ENCODE measurements around the gene ARPC3. TPM values are rescaled to one million over a fixed set of nuclear protein-coding genes. Genes with fewer than 3 reads are reported as not detected.

The ARPC3 gene
- total RNA-seq = 131 and 146 TPM in 2 replicates
- long read RNA-seq, transcript ARPC3-201 (7 exons, 1,014 nt) = major isoform, 108 of 115 reads
- long read RNA-seq, partial matches to known transcripts = 1 of 115 reads
- long read RNA-seq, other reads (novel, unspliced or antisense) = 6 of 115 reads

DNA sequence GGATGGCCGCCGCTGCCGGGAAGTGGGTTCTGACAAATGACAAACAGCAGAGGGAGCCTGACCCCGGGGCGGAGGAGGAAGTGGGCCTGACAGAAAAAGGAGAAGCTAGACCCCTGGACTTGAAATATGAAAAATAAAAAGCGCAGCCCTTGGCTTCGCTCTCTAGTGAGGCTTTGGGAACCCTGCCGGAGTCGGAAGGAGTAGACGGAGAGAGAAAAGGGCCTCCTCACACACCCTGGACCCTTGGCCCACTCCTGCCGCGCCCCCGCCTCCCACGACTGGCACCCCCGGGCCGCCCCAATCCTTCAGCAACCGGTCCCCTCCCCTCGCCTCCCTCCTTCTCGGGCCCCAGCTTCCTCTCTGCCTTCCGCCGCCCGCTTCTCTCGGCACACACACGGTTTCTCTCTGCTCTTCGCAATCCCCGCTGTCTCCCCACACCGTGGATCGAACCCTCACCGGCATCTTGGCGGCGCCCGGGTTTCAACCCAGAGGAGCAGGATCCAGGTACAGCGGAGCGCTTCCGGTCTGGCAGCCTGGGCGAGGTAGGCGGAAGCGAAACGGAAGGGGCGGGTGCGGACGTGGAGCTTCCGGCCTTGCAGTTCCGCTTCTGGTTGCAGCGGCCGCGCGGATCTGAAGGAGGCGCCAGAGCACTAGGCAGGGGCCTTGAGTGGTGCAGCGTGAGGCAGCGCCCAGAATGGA lies at the start of gene ARPC3:
Gene ARPC3, minus strand, starts transcription at position 539 of the 699 bp plus-strand sequence. Its CDS starts 77 bp downstream, at position 462.
- Mint-ChIP-seq H3K4me3 (peak within 1 kb of the TSS; percentile 100), H3K4me1 (peaks cover 24% of the 10 kb centered on the region), H3K27ac (ENCODE audit: unreplicated experiment) (peak within 1 kb of the TSS; percentile 98), H3K36me3 (ENCODE audit: low read depth) (no peaks in the 10 kb centered on the region), H3K27me3 (ENCODE audit: low read depth) (no peaks in the 10 kb centered on the region), H3K9me3 (no peaks in the 10 kb centered on the region)
- TF ChIP-seq, protein P1, sequence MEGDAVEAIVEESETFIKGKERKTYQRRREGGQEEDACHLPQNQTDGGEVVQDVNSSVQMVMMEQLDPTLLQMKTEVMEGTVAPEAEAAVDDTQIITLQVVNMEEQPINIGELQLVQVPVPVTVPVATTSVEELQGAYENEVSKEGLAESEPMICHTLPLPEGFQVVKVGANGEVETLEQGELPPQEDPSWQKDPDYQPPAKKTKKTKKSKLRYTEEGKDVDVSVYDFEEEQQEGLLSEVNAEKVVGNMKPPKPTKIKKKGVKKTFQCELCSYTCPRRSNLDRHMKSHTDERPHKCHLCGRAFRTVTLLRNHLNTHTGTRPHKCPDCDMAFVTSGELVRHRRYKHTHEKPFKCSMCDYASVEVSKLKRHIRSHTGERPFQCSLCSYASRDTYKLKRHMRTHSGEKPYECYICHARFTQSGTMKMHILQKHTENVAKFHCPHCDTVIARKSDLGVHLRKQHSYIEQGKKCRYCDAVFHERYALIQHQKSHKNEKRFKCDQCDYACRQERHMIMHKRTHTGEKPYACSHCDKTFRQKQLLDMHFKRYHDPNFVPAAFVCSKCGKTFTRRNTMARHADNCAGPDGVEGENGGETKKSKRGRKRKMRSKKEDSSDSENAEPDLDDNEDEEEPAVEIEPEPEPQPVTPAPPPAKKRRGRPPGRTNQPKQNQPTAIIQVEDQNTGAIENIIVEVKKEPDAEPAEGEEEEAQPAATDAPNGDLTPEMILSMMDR (conservative IDR thresholded peaks at IDR 0.05) = peak; percentile 81
- DNase-seq (ENCODE audit: low read depth, low spot score) = peak; percentile 92

DNA sequence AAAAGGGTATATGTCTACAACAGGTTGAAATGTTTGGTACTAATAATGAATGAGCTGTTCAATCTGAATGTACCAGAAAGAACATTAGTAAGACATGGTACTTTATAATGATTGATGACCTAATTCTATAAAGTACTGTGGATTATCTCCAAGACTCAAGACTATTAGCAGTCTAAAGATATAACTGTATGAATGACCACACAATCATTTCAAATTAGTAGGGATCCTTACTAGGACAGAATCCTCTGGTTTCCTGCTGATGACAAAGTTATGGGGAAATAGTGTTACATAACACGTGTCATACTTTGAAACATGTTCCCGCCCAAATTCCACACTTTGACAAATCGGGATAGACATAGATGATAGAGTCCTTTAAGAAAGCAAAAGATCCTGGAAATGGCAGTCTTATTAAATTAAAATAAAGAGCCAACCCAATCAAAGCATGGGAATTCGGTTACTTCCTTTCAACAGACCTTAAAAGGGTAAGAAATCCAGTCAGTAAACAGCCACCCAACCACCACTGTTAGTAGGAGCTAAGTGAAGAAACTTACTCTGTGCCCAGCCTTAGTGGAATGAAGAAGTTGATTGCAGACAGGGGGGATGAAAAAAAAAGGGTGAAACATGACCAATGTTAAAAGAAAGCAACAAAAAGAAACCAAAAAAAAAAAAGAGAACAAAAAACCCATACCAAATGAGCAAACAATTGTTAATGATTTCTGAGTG lies 49.0 kb upstream of the ARPC3 start:
- DNase-seq (ENCODE audit: low read depth, low spot score) = no peak
- TF ChIP-seq, protein P1 (conservative IDR thresholded peaks at IDR 0.05) = no peak
- Mint-ChIP-seq H3K27ac (ENCODE audit: unreplicated experiment) (no peak overlapping the region), H3K9me3 (peaks cover 13% of the 10 kb centered on the region), H3K4me1 (peaks cover 31% of the 10 kb centered on the region), H3K36me3 (ENCODE audit: low read depth) (peaks cover 11% of the 10 kb centered on the region), H3K27me3 (ENCODE audit: low read depth) (no peaks in the 10 kb centered on the region), H3K4me3 (peak overlapping the region; percentile 71)

DNA sequence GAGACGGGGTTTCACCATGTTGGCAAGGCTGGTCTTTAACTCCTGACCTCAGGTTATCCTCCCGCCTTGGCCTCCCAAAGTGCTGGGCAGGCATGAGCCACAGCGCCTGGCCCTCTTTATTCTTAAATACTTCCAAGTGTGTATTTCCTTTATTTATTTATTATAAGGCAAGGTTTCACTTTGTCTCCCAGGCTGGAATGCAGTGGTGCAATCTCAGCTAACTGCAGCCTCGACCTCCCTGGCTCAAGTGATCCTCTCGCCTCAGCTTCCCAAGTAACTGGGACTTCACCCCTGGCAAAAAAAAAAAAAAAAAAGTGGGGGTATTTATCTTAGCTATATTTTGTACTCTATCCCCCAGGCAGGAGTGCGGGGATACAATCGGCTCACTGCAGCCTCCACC lies 25.3 kb upstream of the ARPC3 start:
- Mint-ChIP-seq H3K4me1 (no peaks in the 10 kb centered on the region), H3K27ac (ENCODE audit: unreplicated experiment) (no peak overlapping the region), H3K36me3 (ENCODE audit: low read depth) (no peaks in the 10 kb centered on the region), H3K27me3 (ENCODE audit: low read depth) (no peaks in the 10 kb centered on the region), H3K9me3 (no peaks in the 10 kb centered on the region), H3K4me3 (no peak overlapping the region)
- DNase-seq (ENCODE audit: low read depth, low spot score) = no peak
- TF ChIP-seq, protein P1 (conservative IDR thresholded peaks at IDR 0.05) = no peak

DNA sequence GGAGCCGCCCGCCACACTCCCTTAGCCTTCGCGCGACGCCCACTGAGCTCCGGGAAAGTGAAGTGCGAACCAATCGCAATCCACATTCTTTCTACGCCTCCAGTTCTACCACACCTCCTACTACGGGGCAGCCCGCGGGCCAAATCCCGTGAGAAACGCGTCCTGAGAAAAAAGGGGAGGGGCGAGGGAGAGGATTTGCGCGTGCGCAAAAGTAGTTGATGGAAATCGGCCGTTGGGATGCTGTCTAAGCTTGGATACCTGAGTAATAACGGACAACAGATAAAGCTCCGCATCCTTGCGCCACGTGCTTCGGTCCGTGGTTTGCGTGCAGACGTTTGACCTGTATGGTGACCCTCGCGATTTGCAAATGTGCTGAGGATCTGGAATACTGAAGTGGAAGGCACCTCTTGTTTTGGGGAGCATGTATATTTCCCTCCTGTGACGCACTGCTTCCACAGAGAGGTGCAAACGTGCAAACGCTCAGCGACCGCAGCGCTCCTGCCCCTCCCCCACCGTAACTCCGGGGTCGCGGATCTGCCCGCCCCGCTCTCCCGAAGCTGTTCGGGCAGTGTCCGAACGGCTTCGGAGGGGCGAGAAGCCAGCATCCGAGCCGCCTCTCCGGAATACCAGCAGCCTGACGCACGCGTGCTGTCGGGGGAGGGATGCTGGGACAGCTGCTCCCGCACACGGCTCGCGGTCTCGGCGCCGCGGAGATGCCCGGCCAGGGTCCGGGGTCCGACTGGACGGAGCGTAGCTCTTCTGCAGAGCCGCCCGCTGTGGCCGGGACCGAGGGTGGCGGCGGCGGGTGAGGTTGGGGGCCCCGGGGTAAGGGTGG lies 18.3 kb upstream of the ARPC3 start, which contains the start of the genes FAM216A and GPN3:
Gene FAM216A, plus strand, starts transcription at position 632 of the 835 bp plus-strand sequence. Its CDS starts 31 bp downstream, at position 663.
Gene GPN3, minus strand, starts transcription at position 44 of the 835 bp plus-strand sequence. CDS start 54 bp downstream, outside the sequence.
- Mint-ChIP-seq H3K36me3 (ENCODE audit: low read depth) (peaks cover 4% of the 10 kb centered on the region), H3K9me3 (no peaks in the 10 kb centered on the region), H3K27ac (ENCODE audit: unreplicated experiment) (peak within 1 kb of the TSS; percentile 99), H3K4me3 (peak within 1 kb of the TSS; percentile 97), H3K4me1 (peaks cover 28% of the 10 kb centered on the region), H3K27me3 (ENCODE audit: low read depth) (no peaks in the 10 kb centered on the region)
- peak; percentile 98 for DNase-seq (ENCODE audit: low read depth, low spot score)
- TF ChIP-seq, protein P1 (conservative IDR thresholded peaks at IDR 0.05) = no peak

DNA sequence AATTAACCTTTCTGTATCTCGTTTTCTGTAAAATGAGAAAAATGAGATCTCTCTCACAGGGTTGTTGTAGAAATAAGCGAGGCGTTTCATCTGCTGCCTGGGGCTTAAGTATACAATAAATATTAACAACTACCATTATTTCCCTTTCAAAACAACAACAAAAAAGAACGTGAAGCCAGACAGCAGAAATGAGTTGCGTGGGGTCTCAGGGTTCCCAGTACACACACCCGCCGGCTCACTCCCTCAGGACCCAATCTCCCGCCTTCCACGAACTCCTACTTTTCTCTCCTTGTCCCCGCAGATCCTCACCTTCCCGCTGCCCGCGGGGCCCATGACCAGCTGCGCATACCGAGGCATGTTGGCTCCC lies 17.7 kb upstream of the ARPC3 start:
- Mint-ChIP-seq H3K36me3 (ENCODE audit: low read depth) (peaks cover 6% of the 10 kb centered on the region), H3K4me3 (peak overlapping the region; percentile 97), H3K27me3 (ENCODE audit: low read depth) (no peaks in the 10 kb centered on the region), H3K9me3 (no peaks in the 10 kb centered on the region), H3K27ac (ENCODE audit: unreplicated experiment) (peak overlapping the region; percentile 99), H3K4me1 (peaks cover 28% of the 10 kb centered on the region)
- TF ChIP-seq, protein P1 (conservative IDR thresholded peaks at IDR 0.05) = no peak
- DNase-seq (ENCODE audit: low read depth, low spot score) = no peak
